UCSD-AML1 (cell line): Measurements from ENCODE around the gene AOAH.
A peak's percentile ranks its signal among the peaks of the same experiment; 100 is the strongest.
"Not testable (repeated sequence)": the region's sequence is repeated elsewhere in the genome, so short reads cannot be mapped to it uniquely, and the experiment has no call there.

Experiments used
- DNase-seq: peaks from one replicate; lab custom pipeline; 2025; ENCODE audit not compliant: unreplicated experiment; lab: John Stamatoyannopoulos, UW

Gene AOAH

DNA sequence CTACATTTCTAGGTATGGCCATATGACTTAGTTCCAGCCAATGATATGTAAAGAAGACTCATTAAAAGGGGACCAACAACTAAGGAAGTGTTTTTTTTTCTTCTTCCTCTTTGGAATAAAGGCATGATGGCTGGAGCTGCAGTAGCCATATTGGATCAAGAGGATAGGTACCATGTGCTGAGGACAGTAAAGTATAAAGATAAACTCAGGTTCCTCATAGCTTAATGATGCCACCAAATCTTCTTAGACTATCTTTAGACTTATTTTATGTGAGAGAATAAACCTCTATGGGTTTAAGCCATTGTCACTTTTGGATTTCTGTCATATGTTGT lies 249.3 kb downstream of the AOAH start:
- no peak for DNase-seq

DNA sequence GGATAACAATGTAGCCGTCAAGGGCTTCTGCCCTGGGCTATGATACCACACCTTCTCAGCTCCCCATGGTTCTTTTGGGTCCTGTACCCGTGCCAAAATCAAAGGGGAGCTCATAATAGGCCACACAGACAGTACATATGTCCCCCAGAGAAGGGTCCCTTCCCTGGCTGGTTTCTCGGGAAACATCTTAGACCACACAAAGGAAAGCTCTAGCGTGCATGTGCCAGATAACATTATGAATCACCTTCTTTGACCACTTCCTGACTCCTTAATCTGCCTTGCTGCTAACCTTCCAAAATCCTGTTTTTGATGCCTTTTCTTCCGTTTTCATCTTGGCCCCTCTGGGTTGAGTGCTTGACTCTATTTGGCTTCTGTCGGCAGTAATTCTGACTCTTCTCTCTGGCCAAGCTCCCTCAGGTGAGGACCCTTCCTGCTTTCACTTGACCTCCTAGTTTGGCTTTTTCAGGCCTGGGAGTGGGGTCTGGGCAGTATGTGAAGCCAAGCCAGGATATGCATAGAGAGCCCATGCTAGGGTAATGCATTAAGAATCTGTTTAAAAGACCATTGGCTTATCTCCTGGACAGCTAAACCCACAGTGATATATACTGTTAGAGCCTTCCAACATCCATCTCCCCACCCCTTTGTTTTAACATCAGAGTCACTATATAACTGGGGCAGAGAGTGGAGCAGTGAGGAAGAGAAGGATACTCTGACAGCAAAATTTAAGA lies 249.8 kb downstream of the AOAH start:
- peak; percentile 39 for DNase-seq

DNA sequence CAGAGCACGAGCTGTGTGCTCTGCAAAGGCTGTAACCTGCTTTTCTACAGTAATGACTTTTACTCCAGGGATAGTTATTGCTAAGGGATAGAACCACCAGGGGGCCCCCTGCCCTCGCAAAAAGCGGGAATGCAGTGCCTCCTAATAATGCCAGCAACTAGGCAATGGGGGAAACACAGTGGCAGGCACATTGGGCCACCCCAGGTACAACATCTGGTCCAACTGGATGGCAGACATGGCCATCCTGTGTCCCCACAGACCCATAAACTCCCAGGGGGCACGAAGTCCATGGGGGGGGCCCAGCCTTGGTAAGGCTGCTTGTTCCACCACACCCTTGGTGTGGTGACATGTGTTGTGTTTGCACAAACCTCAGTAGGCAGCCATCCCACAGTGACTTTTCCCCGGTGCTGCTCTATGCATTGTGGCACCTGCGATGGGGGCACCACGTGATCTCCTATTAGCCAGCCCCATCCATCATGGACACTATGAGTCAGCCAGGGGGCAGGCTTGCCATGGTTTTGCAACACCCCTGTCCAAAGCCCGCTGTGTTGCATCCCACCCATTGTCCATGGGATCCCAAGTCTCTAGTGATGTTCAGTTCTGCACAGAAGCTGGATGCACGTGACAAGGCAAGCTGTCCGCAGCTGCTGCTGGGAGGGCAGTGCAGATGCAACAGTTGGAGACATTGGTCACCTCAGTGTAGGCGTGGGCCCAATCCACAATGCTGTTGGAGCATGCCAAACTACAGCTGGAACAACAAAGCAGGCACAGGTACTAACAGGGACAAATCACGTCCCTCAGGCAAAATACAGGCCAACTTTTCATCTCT lies 250.6 kb downstream of the AOAH start:
- peak; percentile 27 for DNase-seq

DNA sequence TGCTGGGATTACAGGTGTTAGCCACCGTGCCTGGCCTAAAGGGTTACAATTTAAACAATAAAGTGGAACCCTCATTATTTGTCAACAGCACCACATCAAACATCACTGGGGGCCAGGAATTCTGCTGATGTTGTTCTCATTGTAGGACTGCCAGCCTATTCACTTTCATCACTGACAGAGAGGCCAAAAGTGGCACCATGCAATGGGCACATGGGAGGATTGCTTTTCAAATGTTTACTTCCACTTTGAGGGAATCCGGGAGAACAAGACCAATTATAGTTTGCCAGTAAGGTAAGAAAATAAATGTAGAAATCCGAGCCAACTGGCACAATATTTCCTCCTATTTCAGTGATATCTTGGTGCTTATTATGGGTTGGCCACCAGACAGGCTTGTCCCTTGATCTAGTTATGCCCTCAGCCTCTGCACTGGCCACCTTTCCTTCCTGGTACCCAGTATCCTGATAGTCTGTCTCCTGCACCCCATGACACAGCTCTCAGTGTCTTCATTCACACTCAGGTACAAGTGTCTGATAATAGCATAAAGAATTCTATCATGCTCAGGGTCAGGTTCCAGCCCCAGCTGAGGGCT lies 252.1 kb downstream of the AOAH start:
- no peak for DNase-seq

DNA sequence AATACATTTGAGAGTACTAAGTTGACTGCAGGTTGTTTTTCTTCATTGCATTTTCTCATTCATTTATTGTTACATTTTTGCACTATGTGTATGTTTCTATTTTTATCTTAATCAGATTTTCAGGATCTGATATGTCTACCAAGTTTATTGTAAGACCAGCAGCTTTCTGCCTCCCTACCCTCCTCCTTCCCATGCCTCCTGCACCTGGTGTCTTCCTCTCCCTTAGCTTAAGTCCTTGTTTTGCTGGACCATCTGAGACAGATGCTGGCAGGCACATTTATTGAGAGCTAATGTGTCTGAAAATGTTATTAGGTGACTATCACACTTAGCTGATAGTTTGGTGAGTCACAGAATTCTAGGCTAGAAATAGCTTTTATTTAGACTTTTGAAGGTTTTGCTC lies 255.1 kb downstream of the AOAH start:
- DNase-seq: no peak

DNA sequence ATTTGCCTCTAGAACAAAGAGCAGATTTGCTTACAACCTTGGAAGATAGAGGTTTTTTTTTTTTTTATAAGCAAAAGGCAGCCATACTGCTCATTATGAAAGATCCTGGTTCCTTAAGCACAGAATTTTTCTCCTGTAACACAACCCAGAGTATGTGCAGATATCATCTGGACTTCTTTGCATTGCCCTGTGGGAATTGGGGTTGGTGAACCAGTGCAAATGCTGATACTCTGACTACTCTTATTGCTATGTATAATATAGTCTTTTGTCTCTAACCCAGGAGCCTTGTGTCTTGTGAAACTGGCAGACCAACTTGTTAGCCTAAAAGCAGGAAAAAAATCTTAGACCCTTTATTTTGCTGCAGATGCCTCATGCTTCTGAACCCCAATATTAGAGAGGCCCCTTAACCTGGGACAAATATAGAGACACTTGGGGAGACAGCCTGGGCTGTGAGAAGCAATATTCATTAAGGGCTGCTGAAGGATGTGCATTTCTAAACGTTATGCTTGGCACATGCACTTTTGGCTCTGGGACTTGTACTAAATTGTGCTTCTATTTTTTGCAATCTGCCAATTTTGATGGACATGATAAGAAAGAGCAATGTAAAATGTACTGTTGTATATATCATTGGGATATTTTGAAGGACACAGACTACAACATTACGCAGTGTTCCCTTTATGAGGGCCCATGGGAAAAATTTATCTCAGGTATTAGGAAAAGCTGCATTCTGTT lies 255.8 kb downstream of the AOAH start:
- no peak for DNase-seq

DNA sequence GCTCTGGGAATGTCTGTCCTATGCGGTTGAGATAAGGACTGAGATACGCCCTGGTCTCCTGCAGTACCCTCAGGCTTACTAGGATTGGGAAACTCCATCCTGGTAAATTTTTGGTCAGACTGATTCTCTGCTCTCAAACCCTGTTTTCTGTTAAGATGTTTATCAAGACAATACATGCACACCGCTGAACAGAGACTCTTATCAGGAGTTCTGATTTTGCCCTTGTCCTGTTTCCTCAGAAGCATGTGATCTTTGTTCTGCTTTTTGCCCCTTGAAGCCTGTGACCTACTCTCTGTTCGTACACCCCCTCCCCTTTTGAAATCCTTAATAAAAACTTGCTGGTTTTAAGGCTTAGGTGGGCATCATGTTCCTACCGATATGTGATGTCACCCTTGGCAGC lies 258.3 kb downstream of the AOAH start:
- not testable (repeated sequence) for DNase-seq

DNA sequence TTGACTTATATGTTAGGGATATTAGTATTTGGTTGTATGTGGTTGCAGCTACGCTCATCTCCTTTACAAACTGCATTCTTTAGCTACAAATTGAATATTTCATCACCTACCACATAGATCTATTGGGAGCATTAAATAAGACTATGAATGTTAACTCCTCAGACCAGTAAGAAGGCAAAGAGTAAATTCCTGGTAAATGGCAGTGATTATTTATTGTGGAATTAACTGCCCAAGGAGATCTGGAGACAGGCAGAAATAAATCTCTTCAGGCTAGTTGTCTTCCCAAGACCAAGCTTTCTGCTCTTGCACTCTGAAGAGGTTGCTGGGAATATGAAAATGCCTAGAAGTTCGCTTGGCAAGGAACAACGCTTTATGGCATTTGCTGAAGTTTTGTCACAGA lies 260.0 kb downstream of the AOAH start:
- DNase-seq: no peak
